Heart right ventricle (tissue), 16 donors: ENCODE results near the gene DGKB. TPM values are rescaled to one million over a fixed set of nuclear protein-coding genes. Genes with fewer than 3 reads are reported as not detected.

ENCODE experiments used
- ATAC-seq, 8 donors: fragments of 200-7000 bp; cut with Tn5 transposase; one replicate each; pipeline ENCODE4 v1.9.1; 2020; ENCODE audit warnings: mild to moderate bottlenecking in 8 of 8, moderate library complexity in 8 of 8, moderate number of reproducible peaks in 1 of 8
- DNase-seq, 2 donors: peaks; one replicate each; pipeline ENCODE4 v3.0.0-alpha.2; 2020
- H3K27ac ChIP-seq, 10 donors: fragments of 200-600 bp; sonication (generic) in 2 of 10; one replicate each; pipeline versions ENCODE4 v1.5.0 to v1.8.0; 2020 to 2022; ENCODE audit warnings: mild to moderate bottlenecking in 3 of 10
- H3K27me3 ChIP-seq, 7 donors: fragments of 200-600 bp; one replicate each; pipeline ENCODE4 v1.8.0; 2021 to 2022; ENCODE audit warnings: mild to moderate bottlenecking in 2 of 7
- H3K36me3 ChIP-seq, 9 donors: fragments of 200-600 bp; sonication (generic) in 1 of 9; one replicate each; pipeline versions ENCODE4 v1.5.0 to v1.8.0; 2020 to 2022; ENCODE audit warnings: mild to moderate bottlenecking in 2 of 9
- H3K4me1 ChIP-seq, 9 donors: fragments of 200-600 bp; sonication (generic) in 1 of 9; one replicate each; pipeline versions ENCODE4 v1.5.0 to v1.8.0; 2020 to 2022; ENCODE audit warnings: mild to moderate bottlenecking in 4 of 9
- H3K4me3 ChIP-seq, 10 donors: fragments of 200-600 bp; sonication (generic) in 2 of 10; one replicate each; pipeline versions ENCODE4 v1.5.0 to v1.8.0; 2020 to 2022; ENCODE audit warnings: mild to moderate bottlenecking in 7 of 10, moderate library complexity in 2 of 10
- H3K9me3 ChIP-seq, 11 donors: fragments of 200-600 bp in 10 of 11; sonication (generic) in 2 of 11; one replicate each; pipeline versions ENCODE4 v1.5.0 to v1.8.0; 2013 to 2022; ENCODE audit warnings: mild to moderate bottlenecking in 2 of 11, control low read depth in 1 of 11, moderate library complexity in 1 of 11
- WGBS, 2 donors: extraction: QIAGEN DNeasy Blood & Tissue Kit; methylation state at CpG; one replicate each; pipeline ENCODE4 v1.1.7; 2013; ENCODE audit warnings: inconsistent platforms in 1 of 2; 5-methylcytosine and 5-hydroxymethylcytosine counted together
- intact Hi-C, 10 donors: fragments of 100-400 bp; cut with DNase I; formaldehyde crosslinking; loops; one replicate each; pipeline versions ENCODE4 v1.11.1 to v1.14.2; 2022
- polyA plus RNA-seq, 2 donors: library from polyadenylated mRNA; stranded (reverse); fragments of 200-250 nt; gene quantifications; one replicate each; pipeline ENCODE4 v1.2.3, GENCODE V29; 2013
- total RNA-seq, 10 donors: library from RNA; stranded (reverse); fragmentation: NEBNext Ultra II Directional in 3 of 10; extraction: Animal tissue kit (Norgen Biotek cat#: 25700) in 3 of 10; gene quantifications; one replicate each; pipeline versions ENCODE4 v1.2.1 to v1.2.4, GENCODE V29; 2021 to 2023
- TF ChIP-seq, protein P1 (sequence below), 9 donors: fragments of 200-600 bp; sonication (generic) in 2 of 9; IDR thresholded peaks; one replicate each; pipeline versions ENCODE4 v1.5.0 to v1.8.0; 2021 to 2022; ENCODE audit warnings: antibody characterized with exemption in 9 of 9, mild to moderate bottlenecking in 5 of 9, moderate library complexity in 1 of 9
- donor health status: Arrhythmogenic right ventricular cardiomyopathy.
- donor health status: ischemic (EF 13 %, LVEDD 7.1; RV severe dilation, severe dysfunction).
- donor health status: healthy with polysubstance abuse.
- donor health status: DM: no; HTN: yes; CAD: no.
- donor health status: DM: no; HTN: no; CAD: no.
- donor health status: ischemic (EF 25% LVEDD 6.9; RV normal size, moderate dysfunction).
- donor health status: ischemic (EF 25% LVEDD 5.7; RV mildly dilated, moderate dysfunction).
- donor health status: healthy.
- donor health status: DM: yes; HTN: yes; CAD: no.
- donor health status: Ischemic cardiomyopathy.
- donor health status: ischemic (EF 35%, LVEDD 5.7; RV mildly dilated, moderate dysfunction).
- donor health status: nonischemic (EF 11% LVEDD 7.7; RV severe dilation, severe dysfunction).
- donor health status: DM: yes; HTN: yes; CAD: no.
- donor health status: PGD.
- donor health status: ischemic (EF 29% LVEDD 5.4; RV normal size, mild dysfunction).
- donor health status: nonischemic (EF 23%, LVEDD 6.1; RV moderate dilation, normal function).

Gene DGKB
- total and polyA plus RNA-seq, 12 donors = under 0.01 to 1.2 (median 0.77) TPM

DNA sequence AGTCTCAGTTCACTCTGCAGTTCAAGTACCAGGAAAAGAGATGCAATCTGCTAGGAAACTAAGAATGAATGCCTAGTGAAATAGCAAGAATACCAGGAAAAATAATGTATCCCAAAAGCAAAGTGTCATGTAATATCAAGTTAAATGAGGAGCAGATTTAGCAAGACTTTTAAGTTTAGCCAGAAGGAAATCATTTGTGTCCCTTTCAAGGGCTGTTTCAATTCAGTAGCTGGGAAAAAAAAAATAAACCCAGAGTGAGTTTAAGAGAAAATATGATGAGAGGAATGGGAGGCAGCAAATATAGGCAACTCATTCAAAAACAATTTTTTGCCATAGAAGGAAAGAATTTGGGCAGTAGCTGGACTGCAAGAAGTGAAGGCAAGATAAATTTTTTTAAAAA lies 135.8 kb downstream of the DGKB start:
- no peak for ATAC-seq
- Histone ChIP-seq H3K27ac (no peak overlapping the region), H3K27me3 (no peaks in the 10 kb centered on the region), H3K9me3 (no peaks in the 10 kb centered on the region), H3K36me3 (no peaks in the 10 kb centered on the region), H3K4me3 (no peak overlapping the region), H3K4me1 (peaks cover 0 to 14% (median 8%) of the 10 kb centered on the region in 9 donors)
- TF ChIP-seq, protein P1, sequence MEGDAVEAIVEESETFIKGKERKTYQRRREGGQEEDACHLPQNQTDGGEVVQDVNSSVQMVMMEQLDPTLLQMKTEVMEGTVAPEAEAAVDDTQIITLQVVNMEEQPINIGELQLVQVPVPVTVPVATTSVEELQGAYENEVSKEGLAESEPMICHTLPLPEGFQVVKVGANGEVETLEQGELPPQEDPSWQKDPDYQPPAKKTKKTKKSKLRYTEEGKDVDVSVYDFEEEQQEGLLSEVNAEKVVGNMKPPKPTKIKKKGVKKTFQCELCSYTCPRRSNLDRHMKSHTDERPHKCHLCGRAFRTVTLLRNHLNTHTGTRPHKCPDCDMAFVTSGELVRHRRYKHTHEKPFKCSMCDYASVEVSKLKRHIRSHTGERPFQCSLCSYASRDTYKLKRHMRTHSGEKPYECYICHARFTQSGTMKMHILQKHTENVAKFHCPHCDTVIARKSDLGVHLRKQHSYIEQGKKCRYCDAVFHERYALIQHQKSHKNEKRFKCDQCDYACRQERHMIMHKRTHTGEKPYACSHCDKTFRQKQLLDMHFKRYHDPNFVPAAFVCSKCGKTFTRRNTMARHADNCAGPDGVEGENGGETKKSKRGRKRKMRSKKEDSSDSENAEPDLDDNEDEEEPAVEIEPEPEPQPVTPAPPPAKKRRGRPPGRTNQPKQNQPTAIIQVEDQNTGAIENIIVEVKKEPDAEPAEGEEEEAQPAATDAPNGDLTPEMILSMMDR (IDR thresholded peaks at IDR 0.05) = no peak
- DNase-seq = no peak
- intact Hi-C loops = no loop called here

DNA sequence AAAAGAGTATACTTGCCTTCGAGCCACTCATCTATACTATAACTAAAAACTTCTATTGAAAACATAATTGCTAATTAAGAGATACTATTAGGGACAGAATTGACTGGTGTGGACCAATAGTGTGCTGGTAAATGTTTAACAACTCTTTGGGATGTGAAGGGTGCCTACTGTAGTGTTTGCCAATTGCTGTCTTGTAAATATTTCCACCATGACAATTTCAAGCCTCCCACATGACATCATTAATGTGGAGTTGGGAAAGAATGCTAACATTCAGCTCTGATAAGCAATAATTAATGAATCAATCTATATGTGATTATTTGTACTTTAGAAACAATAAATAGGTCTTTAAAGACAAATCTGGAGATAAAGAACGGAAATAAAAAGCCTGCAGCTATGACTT lies 136.8 kb downstream of the DGKB start:
- DNase-seq (no peak), ATAC-seq (no peak)
- Histone ChIP-seq H3K27ac (no peak overlapping the region), H3K27me3 (no peaks in the 10 kb centered on the region), H3K4me1 (peaks cover 0 to 22% (median 17%) of the 10 kb centered on the region in 9 donors), H3K36me3 (no peaks in the 10 kb centered on the region), H3K4me3 (no peak overlapping the region), H3K9me3 (no peaks in the 10 kb centered on the region)
- intact Hi-C loops = no loop called here
- TF ChIP-seq, protein P1 (IDR thresholded peaks at IDR 0.05) = no peak
- 84 to 88% methylated on average over 2 of the region's 2 CpGs for WGBS, 2 donors

DNA sequence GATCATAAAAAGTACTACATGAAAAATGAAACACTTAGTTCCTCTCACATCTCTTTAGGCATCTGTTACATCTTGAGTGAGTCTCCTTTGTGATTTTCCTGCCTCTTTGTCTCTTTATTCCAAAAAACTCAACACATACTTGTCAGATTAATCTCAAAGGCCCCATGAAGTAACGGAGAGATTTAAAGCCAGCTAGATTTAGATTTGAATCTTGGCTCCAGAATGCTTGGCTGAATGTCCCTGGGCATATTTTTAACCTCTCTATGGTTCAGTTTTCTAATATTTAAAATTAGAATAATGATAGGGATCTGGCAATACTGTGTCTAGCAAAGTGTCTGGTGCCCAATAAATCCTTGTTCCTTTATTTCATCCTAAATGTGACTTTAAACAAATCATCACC lies 140.0 kb downstream of the DGKB start:
- ATAC-seq = no peak
- Histone ChIP-seq H3K27ac (peak overlapping the region in 3 of 10 donors; percentile 72 to 75 (median 72)), H3K9me3 (no peaks in the 10 kb centered on the region), H3K4me3 (no peak overlapping the region), H3K27me3 (no peaks in the 10 kb centered on the region), H3K36me3 (no peaks in the 10 kb centered on the region), H3K4me1 (peaks cover 0 to 22% (median 17%) of the 10 kb centered on the region in 9 donors)
- DNase-seq = no peak
- intact Hi-C loops = loop anchor here in 3 of 10 donors (5.0 kb wide), 3 partner anchors 70 to 140 kb away; partner anchors contain the start of gene DGKB (in 1 of the 3)
- TF ChIP-seq, protein P1 (IDR thresholded peaks at IDR 0.05) = no peak
- WGBS, 2 donors = 14 to 18% methylated on average over 1 of the region's 1 CpG

DNA sequence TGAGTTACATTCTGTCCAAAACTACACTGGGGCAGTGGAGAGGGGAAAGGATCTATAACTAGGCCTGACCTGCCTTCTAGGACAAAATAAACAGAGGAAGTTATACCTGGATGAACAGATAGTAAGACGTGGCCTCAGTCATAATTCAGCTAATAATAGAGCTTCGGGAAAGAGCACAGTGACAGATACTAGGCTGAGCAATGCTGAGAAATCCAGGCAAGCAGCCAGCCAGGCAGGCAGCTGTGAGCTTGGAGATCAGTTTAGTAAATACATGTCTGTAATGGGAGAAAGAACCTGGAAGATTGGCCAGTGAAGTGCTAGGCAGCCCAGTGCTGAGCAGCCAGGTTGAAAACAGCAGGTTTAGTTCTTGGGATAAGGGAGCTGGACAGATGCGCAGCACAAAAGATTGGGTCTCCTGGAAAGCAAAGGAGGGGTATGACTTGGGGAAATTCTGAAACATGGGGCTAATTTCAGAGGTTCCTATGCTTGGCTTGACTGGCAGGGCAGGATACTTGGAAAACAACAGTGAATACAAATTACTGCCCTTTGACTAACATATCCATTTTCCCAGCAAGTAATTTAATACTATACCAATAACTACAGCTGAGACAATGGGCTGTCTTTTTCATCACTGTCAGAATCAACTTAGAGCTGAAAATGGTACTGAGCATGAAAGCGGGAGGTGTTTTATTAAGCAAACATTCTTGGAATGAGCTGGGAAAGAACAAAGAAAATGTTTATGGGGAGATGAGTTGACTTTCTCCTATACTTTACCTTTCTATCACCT lies 140.8 kb downstream of the DGKB start:
- WGBS, 2 donors = 40 to 42% methylated on average over 4 of the region's 4 CpGs
- Histone ChIP-seq H3K9me3 (no peaks in the 10 kb centered on the region), H3K27ac (peak overlapping the region in 8 of 10 donors; percentile 61 to 75 (median 69)), H3K27me3 (no peaks in the 10 kb centered on the region), H3K4me3 (no peak overlapping the region), H3K4me1 (peaks cover 0 to 22% (median 17%) of the 10 kb centered on the region in 9 donors), H3K36me3 (no peaks in the 10 kb centered on the region)
- peak; percentile 90 to 100 (median 98) for ATAC-seq
- peak; percentile 73 to 83 for DNase-seq
- TF ChIP-seq, protein P1 (IDR thresholded peaks at IDR 0.05) = no peak
- intact Hi-C loops = loop anchor here in 3 of 10 donors (5.0 kb wide), 3 partner anchors 71 to 141 kb away; partner anchors contain the start of gene DGKB (in 1 of the 3)
